GM12892 (cell line): Measurements from ENCODE around the gene COG7.

Experiments
- DNase-seq: peaks from one replicate; pipeline ENCODE4 v3.0.0; 2011; ENCODE audit not compliant: insufficient read length
- FAIRE-seq: peaks from 2 replicates; lab custom pipeline; 2011; peaks lifted over from hg19 to GRCh38; lab: Jason Lieb, UNC
- POLR2A ChIP-seq: IDR thresholded peaks from 2 replicates; pipeline ENCODE4 v1.6.1; 2011; ENCODE audit warnings: low read depth, low read length, control low read depth
- POLR2AphosphoS5 ChIP-seq: IDR thresholded peaks from 2 replicates; pipeline ENCODE4 v1.6.1; 2011; ENCODE audit warnings: low read depth, low read length, control low read depth
- TAF1 ChIP-seq: IDR thresholded peaks from 2 replicates; pipeline ENCODE4 v1.6.1; 2011; ENCODE audit warnings: low read depth, mild to moderate bottlenecking, control low read depth, low read length, borderline replicate concordance

The COG7 gene

DNA sequence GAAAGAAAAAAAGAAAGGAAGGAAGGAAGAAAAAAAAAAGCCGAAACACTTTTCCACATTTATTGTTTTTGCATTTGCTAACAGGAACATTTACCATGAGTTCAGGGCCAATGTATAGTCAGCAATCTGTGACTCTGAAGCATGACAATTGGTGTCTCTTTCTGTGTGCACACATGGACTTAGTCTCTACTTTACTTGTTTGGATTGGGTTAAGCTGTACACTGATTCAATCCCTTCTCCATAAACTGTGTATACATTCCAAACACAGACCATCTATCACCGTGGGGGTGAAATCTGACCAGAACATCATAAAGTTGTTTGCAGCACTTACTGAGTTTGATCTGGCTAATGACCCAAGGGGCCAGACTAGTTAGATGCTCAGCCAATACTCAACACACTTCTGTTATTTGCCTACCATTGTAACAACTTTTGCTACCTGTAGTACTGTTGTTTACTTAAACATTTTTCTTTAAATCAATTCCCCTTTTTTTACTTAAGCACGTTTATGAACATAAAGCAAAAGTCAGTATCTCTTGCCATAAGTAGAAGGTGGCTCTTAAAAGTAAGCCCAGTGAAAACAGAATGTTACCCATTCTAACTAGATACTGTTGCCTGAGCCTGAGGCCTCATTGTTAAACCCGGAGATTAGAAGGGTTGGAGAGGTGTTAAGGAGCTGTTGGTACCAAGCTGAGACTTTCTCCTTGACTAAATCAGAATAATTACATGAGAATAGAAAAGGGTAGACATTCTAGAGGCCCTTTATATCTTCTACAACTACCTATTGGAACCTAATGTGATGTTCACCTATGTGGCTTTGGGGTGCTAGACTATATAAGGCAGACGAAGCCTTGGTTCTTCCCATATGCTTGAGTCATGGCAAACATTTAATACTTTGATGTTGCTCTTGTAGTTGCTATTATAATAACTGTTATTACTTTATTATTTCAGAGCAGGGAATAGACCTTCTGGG is 109.1 kb downstream of the COG7 start:
- no peak for TF ChIP-seq POLR2AphosphoS5
- TF ChIP-seq TAF1, result no peak
- TF ChIP-seq POLR2A, result no peak
- FAIRE-seq (no peak), DNase-seq (no peak)

DNA sequence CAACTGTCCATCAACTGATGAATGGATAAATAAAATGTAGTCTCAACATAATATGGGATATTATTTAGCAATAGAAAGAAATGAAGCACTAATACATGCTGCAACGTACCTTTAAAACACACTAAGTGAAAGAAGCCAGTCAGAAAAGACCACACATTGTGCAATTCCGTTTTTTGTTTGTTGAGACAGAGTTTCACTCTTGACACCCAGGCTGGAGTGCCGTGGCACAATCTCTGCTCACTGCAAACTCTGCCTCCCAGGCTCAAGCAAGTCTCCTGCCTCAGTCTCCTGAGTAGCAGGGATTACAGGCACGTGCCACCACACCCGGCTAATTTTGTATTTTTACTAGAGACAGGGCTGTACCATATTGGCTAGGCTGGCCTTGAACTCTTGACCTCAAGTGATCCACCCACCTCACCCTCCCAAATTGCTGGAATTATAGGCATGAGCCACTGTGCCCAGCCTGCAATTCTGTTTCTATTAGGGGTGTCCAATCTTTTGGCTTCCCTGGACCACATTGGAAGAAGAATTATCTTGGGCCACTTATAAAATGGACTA is 110.8 kb downstream of the COG7 start:
- DNase-seq (no peak), FAIRE-seq (peak; percentile 42)
- TF ChIP-seq POLR2A, result no peak
- no peak for TF ChIP-seq TAF1
- no peak for TF ChIP-seq POLR2AphosphoS5

GRCh38 chr16:23339787-23340186 is 113.2 kb downstream of the COG7 start:
- TF ChIP-seq TAF1 (no peak), POLR2A (no peak), POLR2AphosphoS5 (no peak)
- no peak for DNase-seq
- no peak for FAIRE-seq
